HL-60/S4 treated with retinoic acid at 250 ng/mL for 4 days and 3 days (cell line): Measurements from ENCODE around the gene NCS1.

ENCODE experiments used
- in situ Hi-C: fragments of 300-500 bp; cut with MboI; formaldehyde crosslinking; loops from 2 replicates; pipeline ENCODE4 v1.7.0; 2022; ENCODE audit warnings: low sequenced_read_pairs

NCS1 gene

GRCh38 chr9:130193103-130193502, 20.9 kb downstream of the NCS1 start:
- in situ Hi-C loops = no loop called here

DNA sequence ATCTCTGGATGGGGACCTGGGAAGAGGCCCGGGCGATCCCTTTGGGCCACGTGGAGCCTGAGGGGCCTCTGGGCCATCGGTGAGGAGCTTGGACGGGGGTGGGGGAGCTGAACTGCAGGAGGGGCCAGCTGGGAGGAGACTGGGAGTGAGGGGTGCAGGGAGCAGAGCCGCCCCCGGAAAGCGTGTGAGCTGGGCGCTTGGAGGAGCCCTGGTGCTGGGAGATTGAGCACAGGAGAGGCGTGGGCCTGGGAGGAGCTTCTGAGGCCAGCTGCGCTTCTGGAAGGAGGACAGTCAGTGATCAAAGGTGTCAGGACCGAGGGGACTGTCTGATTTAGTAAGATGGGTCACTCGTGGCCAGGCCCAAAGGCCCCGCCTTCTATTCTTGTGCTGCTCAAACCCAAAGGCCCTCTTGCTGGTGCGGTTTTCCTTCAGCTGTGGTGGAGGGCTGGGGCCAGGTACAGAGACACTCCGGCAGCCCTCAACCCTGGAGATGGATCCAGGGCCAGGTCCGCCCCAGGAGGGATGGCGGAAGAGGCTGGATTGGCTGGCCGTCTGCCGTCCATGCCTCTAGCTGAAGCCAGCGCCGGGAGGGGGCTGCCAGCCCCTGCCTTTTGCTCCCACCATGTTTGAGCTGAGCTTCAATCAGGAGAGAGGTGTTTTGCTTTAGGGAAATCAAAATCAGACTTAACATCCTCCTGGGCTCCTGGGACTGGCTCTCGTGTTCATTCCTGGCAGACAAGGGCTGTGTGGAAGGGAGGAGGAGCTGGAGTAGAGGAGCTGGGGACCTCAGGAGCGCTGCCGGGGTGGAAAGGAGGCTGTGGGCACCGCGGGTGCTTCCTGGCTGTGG, 21.6 kb downstream of the NCS1 start:
- in situ Hi-C loops = no loop called here

- in situ Hi-C loops = no loop called here
These were observed 22.3 kb downstream of the NCS1 start for GRCh38 chr9:130194378-130194932.

DNA sequence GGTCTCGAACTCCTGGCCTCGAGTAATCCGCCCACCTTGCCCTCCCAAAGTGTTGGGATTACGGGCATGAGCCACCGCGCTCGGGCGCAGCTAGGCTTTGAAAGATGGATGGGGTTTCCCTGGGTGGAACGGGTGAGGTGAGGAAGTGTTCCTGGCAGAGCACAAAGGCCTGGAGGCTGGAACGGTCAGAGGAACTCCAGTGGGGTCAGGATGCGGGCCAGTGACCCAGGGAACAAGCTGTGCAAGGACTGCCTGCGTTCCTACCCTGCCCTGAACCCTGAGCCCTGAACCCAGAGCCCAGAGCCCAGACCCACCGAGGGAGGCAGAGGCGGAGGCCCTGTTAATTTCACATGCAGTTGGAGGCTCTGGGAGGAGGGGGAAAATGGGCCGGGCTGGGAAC, 23.4 kb downstream of the NCS1 start:
- in situ Hi-C loops = no loop called here

DNA sequence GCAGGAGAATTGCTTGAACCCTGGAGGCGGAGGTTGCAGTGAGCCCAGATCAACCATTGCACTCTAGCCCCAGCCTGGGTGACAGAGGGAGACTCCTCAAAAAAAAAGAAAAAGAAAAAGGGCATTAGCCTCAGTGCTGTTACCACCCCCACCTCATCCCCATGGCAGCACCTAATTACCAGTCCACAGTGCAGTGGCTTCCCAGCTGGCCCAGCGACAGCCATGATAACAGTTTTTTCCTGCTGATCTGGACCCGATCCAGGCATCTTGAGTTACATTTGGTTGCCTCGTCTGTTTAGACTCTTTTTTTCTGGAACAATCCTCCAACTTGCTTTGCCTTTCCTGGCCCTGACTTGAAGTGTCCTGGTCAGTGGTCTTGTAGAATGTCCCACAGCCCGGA, 24.4 kb downstream of the NCS1 start:
- in situ Hi-C loops = no loop called here

DNA sequence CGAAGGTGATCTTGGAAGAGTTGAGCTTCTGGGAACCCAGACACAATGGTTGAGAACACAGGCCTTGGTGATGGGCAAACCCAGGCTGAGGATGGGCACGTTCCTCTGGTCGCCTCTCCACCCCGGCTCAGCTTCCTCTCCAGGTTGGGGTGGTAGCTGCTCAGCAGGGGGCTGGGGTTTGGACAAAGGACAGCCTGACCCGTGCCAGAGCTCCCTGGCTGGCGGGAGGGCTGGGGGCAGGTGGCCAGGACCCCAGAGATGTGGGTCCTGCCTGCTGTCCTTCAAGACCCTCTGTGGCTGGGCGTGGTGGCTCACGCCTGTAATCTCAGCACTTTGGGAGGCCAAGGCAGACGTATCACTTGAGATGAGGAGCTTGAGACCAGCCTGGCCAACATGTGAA, 25.2 kb downstream of the NCS1 start:
- in situ Hi-C loops = no loop called here

GRCh38 chr9:130197888-130198287, 25.7 kb downstream of the NCS1 start:
- in situ Hi-C loops = no loop called here

DNA sequence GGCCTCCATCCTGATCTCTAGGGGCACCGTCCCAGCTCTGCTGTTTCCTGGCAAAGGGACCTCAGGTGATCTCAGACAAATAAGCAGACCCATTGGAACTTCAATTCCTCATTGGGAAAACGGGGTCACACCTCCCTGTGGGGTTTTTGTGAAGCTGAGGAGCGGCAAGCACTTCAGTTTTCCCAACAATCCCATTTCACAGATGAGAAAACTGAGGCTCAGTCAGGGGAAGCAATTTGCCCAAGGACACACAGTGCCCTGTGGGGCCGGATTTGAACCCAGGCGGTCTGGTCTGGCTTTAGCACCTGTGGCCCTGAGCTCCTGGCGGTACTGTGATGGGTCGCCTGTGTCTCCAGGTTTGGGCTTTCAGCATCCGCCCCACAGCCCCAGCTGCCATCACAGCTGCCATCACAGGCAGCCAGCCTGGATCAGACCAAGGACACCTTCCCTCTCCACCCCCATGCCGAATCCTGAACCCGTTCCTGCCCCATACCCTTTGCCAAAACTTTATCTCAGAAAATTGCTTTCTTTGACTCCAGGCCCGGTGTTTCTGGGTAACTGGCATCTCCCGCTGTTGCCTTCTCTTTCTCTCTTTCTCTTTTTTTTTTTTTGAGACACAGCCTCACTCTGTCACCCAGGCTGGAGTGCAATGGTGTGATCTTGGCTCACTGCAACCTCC, 26.4 kb downstream of the NCS1 start:
- in situ Hi-C loops = no loop called here

- in situ Hi-C loops = no loop called here
These were observed 27.4 kb downstream of the NCS1 start for GRCh38 chr9:130199605-130200004.

- in situ Hi-C loops = no loop called here
These were observed 28.0 kb downstream of the NCS1 start for GRCh38 chr9:130200038-130200849.

DNA sequence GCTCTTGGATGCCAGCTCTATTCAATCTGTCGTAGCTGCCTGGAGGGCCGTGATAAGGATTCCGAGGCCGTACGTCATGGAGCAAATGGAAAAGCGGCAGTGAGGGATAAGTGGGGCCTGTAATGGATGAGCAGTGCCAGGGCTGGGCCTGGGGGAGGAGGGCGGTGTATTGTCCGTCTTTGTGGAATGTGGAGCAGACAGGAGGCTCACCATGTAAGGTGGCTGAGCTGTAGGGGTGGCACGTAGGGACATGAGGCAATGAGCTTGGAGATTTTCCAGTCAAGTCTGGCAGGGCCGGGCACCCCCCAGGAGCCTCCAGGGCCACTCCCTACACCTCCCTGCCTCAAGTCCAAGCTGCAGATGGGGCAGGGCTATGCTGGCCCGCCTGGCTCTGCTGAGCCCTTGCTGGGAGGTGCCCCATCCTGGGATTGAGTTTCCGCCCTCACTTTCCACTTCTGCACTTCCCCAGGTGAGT, 29.2 kb downstream of the NCS1 start:
- in situ Hi-C loops = no loop called here

DNA sequence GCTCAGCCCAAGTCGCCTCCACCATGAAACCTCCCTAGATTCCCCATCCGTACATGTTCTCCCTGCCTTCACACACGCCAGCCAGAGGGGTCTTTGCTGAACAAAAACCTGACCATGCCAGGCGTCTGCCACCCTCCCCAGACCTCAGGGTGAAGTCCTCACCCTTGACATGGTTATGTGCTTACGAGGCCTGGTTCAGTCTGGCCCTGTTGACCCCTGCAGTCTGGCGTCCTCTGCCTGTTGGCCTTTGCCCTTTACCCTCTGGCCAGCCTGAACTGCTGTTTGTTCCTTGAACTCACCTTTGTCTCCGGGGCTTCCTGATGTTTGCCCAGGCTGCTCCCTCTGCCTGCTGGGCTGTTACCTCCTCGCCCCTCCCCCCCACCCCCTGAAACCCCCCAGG, 29.8 kb downstream of the NCS1 start:
- in situ Hi-C loops = no loop called here

DNA sequence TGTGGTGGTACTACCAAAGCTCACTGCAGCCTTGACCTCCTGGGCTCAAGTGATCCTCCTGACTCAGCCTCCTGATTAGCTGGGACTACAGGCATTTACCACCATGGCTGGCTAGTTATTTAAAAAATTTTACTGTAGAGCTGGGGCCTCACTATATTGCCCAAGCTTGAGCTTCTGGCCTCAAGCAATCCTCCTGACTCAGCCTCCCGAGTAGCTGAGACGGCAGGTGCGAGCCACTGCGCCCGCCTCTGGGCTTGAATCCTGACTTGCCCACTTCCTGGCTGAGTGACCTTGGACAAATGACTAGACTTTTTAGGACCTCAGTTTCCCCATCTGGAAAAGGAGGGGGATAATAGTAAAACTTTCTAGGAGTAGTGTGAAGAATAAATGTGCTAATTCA, 32.1 kb downstream of the NCS1 start:
- in situ Hi-C loops = no loop called here

DNA sequence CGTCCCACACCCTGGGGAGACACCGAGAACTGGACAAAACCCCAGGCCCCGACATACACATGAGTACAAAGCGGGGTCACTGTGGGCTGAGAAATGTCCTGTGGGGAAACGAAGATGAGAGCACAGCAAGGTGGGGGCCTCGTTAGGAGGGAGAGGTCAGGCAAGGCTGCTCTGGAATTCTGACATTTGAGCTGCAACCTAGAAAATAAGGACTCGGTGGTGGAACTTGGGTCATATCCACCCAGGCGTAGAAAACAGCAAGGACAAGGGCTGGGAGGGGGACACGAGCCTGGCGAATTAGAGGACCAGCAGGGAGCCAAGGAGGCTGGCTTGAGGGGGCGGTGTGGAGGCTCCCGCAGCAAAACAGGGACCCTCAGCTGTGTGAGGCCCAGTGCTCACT, 32.8 kb downstream of the NCS1 start:
- in situ Hi-C loops = no loop called here

- in situ Hi-C loops = no loop called here
These were observed 33.7 kb downstream of the NCS1 start for GRCh38 chr9:130205912-130206311.

DNA sequence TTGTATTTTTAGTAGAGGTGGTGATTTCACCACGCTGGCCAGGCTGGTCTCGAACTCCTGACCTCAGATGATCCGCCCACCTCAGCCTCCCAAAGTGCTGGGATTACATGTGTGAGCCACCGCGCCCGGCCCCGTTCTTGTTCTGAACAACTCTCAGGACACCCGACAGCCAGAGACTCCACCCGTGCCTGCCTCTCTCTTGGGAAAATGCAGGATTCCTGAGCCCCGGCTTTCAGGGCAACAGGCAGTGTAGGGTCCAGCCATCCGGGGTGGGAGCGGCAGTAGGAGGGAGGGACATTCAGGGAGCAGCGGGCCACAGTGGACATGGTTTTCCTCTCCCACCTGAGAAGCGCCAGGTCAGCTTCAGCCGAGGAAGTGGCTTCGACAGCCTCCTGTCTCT, 34.4 kb downstream of the NCS1 start:
- in situ Hi-C loops = no loop called here

- in situ Hi-C loops = no loop called here
These were observed 35.2 kb downstream of the NCS1 start for GRCh38 chr9:130207241-130207992.

DNA sequence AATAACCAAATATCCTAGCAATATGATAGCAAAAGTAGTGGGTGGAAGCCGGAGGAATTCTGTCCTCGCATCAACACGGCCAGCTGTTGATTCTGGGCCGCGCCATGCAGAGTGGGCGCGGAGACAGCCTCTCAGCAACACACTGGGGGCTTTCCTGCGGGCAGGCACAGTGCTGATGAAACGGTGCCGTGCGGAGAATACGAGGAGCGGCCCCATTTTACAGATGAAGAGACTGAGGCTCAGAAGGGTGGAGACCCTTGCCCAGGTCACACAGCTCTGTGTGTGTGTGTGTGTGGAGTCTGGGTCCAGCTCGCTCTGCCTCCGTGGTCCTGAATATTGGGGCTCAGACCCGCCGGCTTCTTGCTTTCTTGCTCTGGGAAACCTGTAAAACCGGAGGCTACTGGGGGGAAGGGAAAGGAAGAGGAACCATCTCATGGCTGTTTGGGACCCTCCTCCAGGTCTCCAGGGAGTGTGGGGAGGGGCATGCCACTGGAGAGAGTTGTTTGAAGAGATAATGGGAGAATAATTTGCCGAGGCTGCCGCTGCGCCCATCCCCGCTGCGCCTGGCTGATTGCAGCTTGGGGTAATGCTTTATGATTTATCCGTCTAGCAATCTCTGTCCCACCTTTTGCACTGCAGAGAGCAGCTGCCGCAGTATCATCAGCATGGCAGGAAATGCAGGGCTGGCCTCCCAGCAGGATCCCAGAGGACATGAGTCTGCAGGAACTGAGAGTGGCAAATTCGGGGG, 36.6 kb downstream of the NCS1 start:
- in situ Hi-C loops = no loop called here

GRCh38 chr9:130209422-130209821, 37.2 kb downstream of the NCS1 start:
- in situ Hi-C loops = no loop called here
